Germinal center (tissue), 1 donor: ENCODE measurements around the gene MTFR1L.
"Not testable (repeated sequence)": the region's sequence is repeated elsewhere in the genome, so short reads cannot be mapped to it uniquely, and the experiment has no call there.

Experiments used
- DNase-seq: peaks from one replicate; pipeline ENCODE4 v3.0.0; 2012; ENCODE audit warnings: mixed read lengths, low spot score

MTFR1L gene

DNA sequence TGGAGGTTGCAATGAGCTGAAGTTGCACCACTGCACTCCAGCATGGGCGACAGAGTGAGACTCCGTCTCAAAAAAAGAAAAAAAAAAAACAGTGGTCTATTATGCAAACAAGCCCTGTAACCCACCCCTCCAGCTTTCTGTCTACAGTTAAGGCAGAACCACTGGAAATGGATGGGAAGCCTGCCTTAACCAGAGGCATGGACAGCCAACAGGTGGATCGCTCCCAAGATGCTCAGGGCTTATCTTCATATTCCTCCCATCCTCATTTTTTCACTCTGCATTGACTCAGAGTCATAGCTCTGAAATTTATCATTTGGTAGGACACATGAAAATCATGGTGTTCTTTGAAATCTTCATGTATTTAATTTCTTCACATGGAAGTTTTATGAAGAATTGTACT is 8.7 kb downstream of the MTFR1L start:
- DNase-seq = no peak

DNA sequence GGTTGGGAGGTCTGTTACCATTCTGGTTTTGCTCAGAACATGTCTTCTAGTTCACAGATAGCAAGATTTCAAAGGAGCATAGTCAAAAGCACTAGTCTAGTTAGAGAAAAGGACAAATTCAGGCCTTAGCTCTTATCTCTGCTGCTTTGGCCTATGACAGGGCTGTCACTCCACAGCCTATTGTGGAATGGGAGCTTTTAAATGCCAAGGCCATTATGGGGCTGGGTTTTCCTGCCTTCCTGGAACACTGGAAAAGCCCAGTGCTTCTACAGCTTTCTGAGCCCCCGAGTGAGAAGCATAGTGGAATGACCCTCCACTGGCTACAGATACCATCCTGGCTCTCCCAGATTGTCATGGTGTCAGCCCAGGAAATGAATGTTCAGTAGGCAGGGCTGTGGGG is 9.3 kb downstream of the MTFR1L start:
- DNase-seq = no peak

DNA sequence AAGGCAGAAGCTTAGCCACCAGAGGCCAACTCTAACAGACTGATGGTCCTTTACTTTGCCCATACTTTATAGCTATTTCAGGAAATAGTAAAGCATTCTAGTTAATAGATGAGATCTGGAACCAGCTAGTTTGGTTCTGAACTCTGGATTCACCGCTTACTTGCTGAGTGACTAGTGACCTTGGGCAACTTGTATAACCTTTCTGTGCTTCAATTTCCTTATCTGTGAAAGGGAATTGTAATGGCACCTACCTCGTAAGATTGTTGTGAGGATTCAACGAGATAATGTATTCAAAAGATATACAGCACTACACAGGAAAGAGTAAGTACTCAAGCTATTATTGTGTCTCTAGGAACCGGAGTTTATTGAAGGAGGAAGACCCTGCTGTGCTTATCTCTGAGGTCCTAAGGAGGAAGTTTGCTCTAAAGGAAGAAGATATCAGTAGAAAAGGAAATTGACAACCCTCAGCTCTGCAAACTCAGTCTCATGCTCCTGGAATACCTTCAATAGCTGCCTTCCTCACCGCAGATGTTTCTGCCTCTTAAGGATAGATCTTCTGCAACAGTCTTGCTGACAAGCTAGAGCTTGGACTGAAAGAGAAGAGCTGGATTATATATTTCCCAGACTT is 11.9 kb downstream of the MTFR1L start:
- DNase-seq = no peak

GRCh38 chr1:25832336-25833037 is 12.7 kb downstream of the MTFR1L start:
- DNase-seq = no peak

DNA sequence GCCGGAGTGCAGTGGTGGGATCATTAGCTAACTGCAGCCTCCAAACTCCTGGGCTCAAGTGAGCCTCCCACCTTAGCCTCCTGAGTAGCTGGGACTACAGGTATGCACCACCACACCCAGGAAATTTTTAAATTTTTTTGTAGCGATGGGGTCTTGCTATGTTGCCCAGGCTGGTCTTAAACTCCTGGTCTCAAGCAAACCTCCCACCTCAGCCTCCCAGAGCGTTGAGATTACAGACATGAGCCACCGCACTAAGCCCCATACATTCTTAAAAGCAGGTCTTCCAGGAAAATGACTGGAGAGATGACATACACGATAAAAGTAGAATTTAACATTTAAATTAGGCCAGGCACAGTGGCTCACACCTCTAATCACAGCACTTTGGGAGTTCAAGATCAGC is 13.4 kb downstream of the MTFR1L start:
- DNase-seq = no peak

- DNase-seq = no peak
Measured at GRCh38 chr1:25834894-25835293, 15.1 kb downstream of the MTFR1L start.

DNA sequence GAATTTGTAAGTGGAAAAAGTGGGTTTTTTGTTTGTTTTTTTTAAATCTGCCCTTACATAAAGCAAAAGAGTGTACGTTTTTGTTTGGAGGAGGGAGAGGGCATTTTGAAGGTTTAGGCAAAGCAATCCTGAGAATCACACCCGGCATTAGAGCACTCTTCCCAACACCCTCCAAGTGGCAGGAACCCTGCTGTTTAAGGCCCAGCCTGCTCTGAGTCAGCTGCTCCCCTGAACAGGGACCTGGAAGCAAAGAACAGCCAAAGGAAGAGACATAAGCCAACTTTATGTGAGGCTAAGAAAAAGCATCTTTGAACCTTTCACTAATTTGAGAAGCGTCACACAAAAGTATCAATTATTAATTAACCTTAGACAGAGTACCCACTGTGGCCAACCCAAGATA is 16.9 kb downstream of the MTFR1L start:
- DNase-seq = no peak

GRCh38 chr1:25837262-25837875 is 17.6 kb downstream of the MTFR1L start:
- no peak for DNase-seq

DNA sequence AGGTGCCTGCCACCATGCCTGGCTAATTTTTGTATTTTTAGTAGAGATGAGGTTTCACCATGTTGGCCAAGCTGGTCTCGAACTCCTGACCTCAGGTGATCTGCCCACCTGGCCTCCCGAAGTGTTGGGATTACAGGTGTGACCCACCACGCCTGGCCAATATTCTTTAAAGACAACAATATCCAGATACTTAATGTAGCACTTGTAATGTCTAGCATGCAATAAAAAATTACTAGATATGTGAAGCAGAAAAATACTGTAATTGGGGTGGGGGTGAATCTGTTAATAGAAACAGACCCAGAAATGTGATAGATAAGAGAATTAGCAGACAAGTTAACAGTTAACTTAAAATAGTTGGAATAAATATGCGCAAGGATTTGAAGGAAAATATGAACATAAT is 20.1 kb downstream of the MTFR1L start:
- not testable (repeated sequence) for DNase-seq

- no peak for DNase-seq
Measured at GRCh38 chr1:25843483-25843882, 23.7 kb downstream of the MTFR1L start.

DNA sequence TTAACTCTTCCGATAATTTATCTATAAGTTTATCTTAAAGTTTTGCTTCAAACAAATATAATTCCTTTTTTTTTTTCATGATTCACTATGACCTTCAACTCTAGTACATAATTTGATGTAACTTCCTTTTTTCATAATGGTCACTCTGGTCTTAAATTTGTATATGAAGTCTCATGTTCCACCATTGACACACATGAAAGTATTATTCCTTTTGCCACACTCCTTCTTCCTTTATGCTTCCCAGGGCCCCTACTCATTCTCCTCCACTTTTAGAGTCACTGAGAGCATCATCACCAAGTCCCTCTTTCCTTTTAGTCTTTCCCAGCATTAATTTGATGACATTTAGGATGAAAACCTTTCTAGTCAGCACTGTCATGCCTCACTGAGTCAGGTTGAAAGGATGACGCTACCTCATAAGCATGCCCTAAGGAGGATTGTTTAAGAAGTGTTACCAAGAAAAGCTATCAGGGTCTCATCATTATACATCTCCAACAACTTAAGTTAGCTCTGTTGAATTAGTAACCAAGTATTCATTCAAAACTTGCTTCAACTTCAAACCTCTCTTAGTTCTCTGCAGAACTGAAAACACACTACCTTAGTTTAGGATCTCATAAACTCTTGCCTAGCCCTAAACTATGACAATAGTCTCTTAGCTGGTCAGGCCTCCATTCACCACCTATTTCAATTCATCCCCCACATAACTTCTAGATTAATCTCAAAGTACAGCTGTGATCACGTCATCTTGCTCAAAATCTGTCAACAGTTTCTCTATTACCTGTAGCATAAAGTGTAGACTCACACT is 25.0 kb downstream of the MTFR1L start:
- DNase-seq = no peak

GRCh38 chr1:25845664-25846063 is 25.9 kb downstream of the MTFR1L start:
- DNase-seq = no peak

DNA sequence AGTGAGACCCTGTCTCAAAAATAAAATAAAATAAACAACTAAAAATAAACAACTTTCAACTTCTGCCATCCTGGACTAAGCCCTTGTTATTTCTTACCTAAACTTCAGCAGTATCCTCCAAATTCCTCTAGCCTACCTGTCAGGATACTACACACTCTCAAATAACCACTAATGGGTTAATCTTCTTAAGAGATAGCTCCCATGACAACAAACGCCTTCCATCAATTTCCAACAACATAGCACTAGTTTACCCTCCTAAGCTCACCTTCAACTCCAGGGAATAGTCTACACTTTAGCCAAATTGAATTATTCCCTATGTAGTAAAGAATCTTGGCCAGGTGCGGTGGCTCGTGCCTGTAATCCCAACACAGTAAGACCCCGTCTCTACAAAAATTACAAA is 28.2 kb downstream of the MTFR1L start:
- no peak for DNase-seq

DNA sequence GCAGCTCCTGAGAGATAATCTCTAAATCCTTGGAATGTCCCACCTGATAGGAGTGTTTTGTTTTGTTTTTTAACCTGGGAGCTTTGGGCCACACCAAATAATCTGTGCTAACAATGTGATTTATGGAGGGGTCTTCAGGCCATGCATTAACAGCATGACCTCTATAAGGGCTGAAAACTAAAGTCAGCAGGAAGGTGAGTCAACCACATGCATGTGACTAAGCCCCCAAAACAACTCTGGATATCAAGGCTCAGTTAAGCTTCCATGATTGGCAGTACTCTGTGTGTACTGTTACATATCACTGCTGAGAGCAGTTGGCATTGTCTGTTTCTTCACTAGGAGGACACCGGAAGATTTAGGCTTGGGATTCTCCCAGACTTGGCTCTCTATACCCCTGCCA is 28.8 kb downstream of the MTFR1L start:
- no peak for DNase-seq

GRCh38 chr1:25854554-25854953 is 34.8 kb downstream of the MTFR1L start:
- no peak for DNase-seq

DNA sequence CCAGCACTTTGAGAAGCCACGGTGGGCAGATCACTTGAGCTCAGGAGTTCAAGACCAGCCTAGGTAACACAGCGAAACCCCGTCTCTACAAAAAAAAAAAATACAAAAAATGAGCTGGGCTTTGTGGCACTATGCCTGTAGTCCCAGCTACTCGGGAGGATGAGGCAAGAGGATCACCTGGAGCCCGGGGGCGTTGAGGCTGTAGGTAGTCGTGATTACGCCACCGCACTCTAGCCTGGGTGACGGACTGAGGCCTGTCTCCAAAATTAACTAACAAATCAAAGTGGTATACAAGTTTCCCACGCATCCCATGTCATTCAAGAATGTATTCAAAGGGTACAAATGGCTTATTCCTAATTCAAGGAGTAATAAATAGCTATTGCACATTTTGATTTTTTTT is 37.1 kb downstream of the MTFR1L start:
- DNase-seq = no peak

DNA sequence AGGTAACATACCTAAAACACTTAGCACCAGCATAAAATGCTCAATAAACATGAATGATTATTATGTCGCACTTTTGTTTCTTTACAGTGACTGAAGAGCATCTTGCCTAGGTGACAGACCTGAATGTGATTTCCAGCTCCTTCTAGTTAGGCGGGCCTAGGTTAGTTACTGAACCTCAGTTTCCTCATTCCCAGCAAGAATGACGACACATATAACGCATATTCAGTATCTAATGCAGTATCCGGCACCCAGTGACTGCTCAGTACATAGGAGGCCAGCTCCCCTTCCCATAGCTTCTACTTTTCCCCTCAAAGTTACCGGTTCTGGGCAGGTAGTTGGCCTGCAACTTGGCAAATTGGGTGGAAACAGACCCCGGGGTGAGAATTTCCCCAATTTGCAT is 38.7 kb downstream of the MTFR1L start:
- no peak for DNase-seq

DNA sequence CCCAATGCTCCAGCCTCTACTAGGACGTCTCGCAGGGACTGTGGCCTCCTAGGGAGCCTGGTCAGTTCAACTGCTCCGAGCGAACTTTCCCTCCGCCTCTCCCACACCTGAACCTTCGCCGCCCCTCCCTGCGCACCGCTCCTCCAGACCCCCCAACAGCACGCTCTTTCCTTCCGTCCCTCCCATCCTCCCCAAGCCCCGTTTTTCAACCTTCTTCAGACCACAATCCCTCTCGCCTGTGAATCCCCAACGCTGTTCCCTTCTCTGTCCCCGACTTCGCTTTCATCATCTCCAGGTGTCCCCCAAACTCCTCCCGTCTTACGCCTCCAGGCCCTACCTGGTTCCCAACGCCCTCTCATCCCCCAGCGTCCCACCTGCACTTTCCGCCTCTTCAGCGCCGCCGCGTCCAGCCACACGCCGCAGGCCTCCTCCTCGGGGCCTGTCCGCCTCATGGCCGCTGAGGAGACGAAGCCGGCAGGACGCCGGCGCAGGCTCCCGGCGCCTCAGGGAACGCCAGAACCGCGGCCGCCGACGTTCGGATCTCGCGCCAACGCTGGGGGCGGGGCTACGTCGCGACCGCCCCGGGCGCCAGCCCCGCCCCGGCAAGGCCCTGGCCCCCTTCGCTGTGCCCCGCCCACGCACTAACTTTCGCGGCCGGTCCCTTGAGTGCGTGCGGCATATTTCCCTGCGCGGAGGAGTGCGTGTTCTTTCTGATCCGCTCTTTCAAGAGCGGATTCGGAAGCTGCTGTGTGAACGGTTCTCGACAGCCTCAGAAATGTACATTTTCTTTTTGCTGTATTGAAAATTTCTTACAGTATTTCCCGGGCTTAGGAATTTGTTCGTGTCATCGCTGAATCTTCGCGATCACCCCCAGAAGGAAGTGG is 39.4 kb downstream of the MTFR1L start, which contains the start of gene AUNIP:
Gene AUNIP (minus strand): TSS at position 552 of the 884 bp plus-strand sequence. CDS start 100 bp downstream, at position 452.
- peak; percentile 97 for DNase-seq

DNA sequence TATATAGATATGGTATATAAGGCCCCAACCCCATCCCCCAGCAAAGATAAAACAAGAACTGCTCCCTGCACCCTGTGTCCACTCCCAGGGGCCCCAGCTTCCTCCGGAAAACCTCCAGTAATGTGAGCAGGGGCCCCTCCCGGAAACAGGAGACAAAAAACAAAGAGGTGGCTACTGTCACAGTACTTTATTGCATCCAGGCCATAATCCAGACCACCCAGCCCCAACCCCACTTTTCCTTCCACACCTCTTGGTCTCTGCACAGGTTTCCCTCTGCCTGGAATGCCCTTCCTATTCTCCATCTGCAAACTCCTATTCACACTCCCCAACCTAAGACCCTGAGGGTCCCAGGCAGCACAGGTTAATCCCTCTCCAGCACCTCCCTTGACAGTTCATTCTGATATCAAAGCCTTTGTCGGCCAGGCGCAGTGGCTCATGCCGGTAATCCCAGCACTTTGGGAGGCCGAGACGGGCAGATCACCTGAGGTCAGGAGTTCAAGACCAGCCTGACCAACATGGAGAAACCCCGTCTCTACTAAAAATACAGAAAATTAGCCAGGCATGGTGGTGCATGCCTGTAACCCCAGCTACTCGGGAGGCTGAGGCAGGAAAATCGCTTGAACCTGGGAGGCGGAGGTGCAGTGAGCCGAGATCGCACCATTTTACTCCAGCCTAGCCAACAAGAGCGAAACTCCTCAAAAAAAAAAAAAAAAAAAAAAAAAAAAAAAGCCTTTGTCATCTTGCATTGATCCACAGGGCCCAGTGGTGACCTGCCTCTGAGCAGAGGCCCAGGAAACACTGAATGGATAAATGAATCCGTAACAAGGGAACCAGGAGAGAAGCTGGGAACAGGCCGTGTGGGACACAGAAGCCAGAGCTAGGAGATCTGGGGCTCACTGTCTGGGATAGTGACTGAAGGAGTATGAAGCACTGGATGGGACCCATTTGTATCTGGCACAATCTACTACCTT is 41.8 kb downstream of the MTFR1L start:
- no peak for DNase-seq

- no peak for DNase-seq
Measured at GRCh38 chr1:25862785-25863485, 43.2 kb downstream of the MTFR1L start.
